Globus pallidus (tissue), 1 donor: ENCODE measurements around the gene TMEM74B.
"Not testable (repeated sequence)": the region's sequence is repeated elsewhere in the genome, so short reads cannot be mapped to it uniquely, and the experiment has no call there.

Experiments used
- DNase-seq: peaks from one replicate; pipeline ENCODE4 v3.0.0-alpha.2; 2015; ENCODE audit warnings: low spot score

Gene TMEM74B

GRCh38 chr20:1178623-1179022 lies 6.2 kb downstream of the TMEM74B start:
- DNase-seq = no peak

DNA sequence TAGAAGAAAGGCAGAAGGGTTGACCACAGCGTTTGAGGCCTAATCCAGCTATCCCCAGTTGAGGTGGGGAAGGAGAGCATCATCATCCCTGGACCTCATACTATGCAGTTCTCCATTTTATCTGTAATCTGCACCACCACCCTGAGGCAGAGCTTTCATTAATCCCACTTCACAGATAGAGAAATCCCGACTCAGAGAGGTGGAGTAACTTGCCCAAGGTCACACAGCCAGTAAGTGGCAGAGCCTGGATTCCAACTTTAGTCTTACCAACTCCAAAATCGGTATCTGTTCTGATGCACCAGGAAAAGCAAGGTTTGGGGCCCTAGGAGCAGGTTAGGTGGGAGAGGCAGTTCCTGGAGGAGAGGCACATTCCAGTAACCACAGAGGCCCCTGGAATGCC lies 6.7 kb downstream of the TMEM74B start:
- no peak for DNase-seq

GRCh38 chr20:1177680-1178079 lies 7.1 kb downstream of the TMEM74B start:
- no peak for DNase-seq

- DNase-seq = no peak
These were observed 10.0 kb downstream of the TMEM74B start for GRCh38 chr20:1174787-1175186.

- DNase-seq = no peak
These were observed 11.1 kb downstream of the TMEM74B start for GRCh38 chr20:1173698-1174097.

DNA sequence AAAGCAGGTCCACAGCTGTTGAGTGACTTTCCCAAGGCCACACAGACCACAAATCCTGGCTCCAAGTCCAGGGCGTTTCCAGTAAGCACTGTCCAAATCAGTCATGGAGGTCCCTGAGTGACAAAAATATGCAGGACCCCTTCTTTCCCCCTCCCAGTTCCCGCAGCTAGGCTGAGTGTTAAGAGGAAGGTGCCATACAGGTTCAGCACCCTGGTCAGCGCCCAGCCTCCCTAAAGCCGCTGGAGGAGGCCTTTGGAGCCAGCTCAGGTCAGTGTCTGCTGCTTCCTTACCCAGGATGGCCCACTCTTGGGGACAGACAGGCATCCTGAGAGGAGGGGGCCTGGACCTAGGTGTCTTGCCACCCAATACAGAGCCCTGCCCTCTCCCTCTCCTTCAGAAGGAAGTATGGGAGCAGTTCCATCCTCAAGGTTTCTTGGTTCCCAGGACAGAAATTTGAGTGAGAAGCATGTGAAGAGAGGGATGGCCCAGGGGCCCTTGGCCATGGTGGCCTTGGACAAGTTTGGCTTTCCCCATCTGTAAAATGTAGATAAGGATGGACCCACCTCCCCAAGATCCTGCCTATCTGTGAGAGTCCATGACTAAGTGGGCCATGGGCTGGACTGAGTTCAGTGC lies 13.2 kb downstream of the TMEM74B start:
- no peak for DNase-seq

- no peak for DNase-seq
These were observed 15.6 kb downstream of the TMEM74B start for GRCh38 chr20:1169224-1169623.

DNA sequence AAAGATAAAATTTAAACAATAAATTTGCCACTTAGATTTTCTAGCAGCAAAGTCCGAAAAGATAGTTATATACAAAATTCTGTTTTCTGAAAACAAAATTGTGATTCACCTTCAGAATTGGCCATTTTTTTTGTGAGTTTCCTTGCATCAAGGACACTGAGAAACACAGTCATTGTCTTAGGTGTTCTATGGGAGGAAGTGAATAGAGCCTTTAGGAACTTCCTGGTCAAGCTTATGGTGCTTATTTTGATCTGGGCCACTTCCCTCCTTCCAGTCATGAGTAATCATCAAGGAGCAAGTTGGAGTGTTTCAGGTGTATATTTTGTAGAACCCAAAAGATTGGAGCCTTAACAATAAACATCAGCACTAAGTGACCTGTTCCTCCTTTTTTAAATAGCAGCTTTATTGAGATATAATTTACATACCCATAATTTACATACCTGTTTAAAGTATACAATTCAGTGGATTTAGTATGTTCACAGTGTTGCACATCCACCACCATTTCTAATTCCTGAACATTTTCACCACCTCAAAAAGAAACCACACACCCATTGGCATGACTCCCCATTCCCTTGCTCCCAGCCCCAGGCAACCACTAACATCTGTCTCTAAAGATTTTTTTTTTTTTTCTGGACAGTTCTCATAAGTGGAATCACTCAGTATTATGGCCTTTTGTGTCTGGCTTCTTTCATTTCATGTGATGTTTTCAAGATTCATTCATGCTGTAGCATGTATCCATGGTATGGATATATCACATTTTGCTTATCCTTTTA lies 17.6 kb downstream of the TMEM74B start:
- no peak for DNase-seq

GRCh38 chr20:1165941-1166340 lies 18.8 kb downstream of the TMEM74B start:
- DNase-seq = no peak

- no peak for DNase-seq
These were observed 19.3 kb downstream of the TMEM74B start for GRCh38 chr20:1165521-1165920.

- DNase-seq = no peak
These were observed 19.9 kb downstream of the TMEM74B start for GRCh38 chr20:1164871-1165270.

DNA sequence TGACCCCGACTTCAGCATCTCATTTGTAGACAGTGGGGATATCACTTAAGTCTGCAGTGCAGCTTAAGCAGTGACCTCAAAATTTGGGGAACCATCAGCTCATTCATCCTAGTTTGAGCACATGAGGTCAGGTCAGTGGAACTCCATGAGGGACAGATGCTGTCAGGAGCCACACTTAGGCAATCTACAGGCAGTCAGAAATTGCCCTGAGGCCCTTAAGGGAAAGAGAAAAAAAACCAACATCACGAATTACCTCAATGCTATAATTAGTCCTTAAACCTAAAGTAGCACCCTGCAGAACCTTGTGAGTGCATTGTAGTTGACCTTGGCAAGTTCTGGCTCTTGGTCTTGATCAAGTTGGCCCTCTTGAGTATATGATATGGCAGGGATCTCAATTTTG lies 21.1 kb downstream of the TMEM74B start:
- DNase-seq = no peak

GRCh38 chr20:1163105-1163504 lies 21.7 kb downstream of the TMEM74B start:
- DNase-seq = no peak

GRCh38 chr20:1160991-1161390 lies 23.8 kb downstream of the TMEM74B start:
- DNase-seq = no peak

DNA sequence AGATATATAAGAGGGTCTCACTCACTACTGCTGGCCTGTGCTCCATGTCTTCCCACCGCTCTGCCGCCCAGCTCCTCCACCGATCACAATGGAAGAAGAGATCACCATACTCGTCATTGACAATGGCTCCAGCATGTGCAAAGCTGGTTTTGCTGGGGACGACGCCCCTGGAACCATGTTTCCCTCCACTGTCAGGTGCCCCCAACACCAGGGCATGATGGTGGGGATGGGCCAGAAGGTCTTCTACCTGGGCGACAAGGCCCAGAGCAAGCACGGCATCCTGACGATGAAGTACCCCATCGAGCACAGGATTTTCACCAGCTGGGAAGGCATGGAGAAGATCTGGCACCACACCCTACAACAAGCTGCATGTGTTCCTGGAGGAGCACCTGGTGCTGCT lies 24.3 kb downstream of the TMEM74B start:
- DNase-seq = no peak

GRCh38 chr20:1155342-1155741 lies 29.4 kb downstream of the TMEM74B start:
- no peak for DNase-seq

DNA sequence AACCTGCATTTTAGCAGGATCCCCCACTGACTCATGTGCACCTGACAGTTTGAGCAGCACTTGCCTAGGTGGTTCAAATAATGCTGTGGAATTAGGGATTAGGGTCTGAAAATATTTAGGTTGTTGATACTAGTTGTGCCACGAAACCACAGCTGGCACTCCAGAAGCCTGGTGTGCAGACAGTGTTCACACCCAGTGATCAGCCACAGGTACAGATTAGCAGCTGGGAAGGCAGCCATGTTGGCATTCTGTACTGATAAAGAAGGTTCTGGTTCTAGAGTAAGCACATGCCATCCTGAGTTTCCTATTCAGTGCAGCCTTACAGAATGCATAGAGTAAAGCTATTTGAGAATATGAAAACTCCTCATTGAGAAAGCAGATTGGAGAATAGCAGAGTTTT lies 30.1 kb downstream of the TMEM74B start:
- DNase-seq = no peak

- no peak for DNase-seq
These were observed 30.6 kb downstream of the TMEM74B start for GRCh38 chr20:1154226-1154625.

DNA sequence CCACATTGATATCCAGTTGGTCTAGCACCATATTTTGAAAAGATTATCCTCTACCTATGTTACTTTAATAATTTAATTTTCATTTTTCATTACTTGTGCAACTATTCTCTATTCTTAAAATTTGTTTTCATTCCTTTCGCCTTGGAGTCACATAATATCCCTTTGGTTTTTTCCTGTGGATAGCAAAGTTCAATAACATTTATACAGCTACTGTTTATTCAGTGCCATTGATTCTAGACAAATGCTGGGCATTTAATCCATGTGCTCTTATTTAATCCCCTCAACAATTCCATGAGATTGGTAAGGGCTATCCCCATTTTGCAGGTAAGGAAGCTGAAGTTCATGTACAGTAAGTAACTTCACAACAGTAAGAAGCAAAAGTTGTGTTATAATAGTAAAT lies 33.8 kb downstream of the TMEM74B start:
- DNase-seq = no peak

DNA sequence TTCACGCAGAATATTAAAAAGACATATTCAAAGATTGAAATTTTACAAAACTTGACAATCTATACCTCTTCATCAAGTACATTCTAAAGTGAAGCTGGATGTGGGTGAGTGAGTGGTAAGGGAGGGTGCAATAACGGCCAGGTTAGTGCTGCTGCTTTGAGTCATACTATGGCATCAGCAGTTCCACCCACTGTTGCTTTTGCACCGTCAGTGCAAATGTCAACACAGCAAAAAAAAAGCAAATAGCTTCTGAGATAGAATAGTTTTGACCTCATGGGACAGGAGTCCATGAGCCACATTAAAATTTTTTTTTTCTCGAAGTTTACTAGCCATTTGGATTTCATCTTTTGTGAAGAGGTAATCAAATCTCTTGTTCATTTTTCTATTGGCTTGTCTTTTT lies 34.6 kb downstream of the TMEM74B start:
- DNase-seq = no peak

- not testable (repeated sequence) for DNase-seq
These were observed 35.0 kb downstream of the TMEM74B start for GRCh38 chr20:1149812-1150211.

DNA sequence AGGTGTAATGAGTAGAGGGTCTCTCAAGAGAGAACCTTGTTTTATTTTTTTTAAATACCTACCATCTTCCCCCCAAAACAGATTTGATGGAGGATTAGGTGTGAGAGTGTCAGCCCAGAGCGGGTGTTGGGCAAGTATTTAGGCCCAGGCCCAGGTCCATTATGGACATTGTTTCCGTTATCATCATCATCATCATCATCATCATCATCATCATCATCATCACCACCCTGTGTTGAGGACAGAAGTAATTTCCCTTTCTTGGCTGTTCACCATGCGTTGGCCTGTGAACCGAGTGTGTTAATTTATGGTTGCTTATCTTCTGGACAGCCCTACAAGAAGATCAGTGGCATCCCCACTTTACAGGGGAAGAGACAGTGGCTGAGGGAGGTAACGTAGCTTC lies 37.8 kb downstream of the TMEM74B start:
- DNase-seq = no peak

GRCh38 chr20:1144401-1145172 lies 40.2 kb downstream of the TMEM74B start:
- DNase-seq = no peak
